Endothelial cell of umbilical vein (primary cell): ENCODE measurements around the gene PHF23. TPM values are rescaled to one million over a fixed set of nuclear protein-coding genes. Genes with fewer than 3 reads are reported as not detected.

Source experiments
- BruUV-seq: library from RNA; stranded (reverse); fragments of 400-500 nt; replicated peaks from 2 replicates; lab custom pipeline; 2021; lab: Mats Ljungman, UMichigan
- CTCF ChIA-PET: fragments of 300-600, 350-600 bp; sonication (Branson Sonifier 250); formaldehyde crosslinking; loops from one replicate; lab custom pipeline; 2021; ENCODE audit warnings: antibody characterized with exemption, inconsistent platforms; lab: Charles Lee
- POLR2A ChIA-PET: fragments of 300-600, 350-600 bp; sonication (Branson Sonifier 250); formaldehyde crosslinking; loops from one replicate; lab custom pipeline; 2021; ENCODE audit warnings: antibody characterized with exemption, inconsistent platforms; lab: Charles Lee
- DNase-seq: peaks from one replicate; pipeline ENCODE4 v3.0.0-alpha.2; 2011; ENCODE audit warnings: low read depth, low spot score
- FAIRE-seq: peaks from 2 replicates; lab custom pipeline; 2011; peaks lifted over from hg19 to GRCh38; lab: Jason Lieb, UNC
- H2AFZ ChIP-seq: 2 replicates; pipeline ENCODE4 v1.6.0; 2012; ENCODE audit warnings: low read depth, low read length, control low read depth, inconsistent platforms
- H3K27ac ChIP-seq: 2 replicates; pipeline ENCODE4 v1.5.1; 2011; ENCODE audit warnings: low read depth, mild to moderate bottlenecking, control low read depth, low read length, moderate library complexity; ENCODE audit not compliant: insufficient read depth
- H3K27me3 ChIP-seq, 2 experiments: 2 replicates each; pipeline versions ENCODE4 v1.6.0 to v1.6.1; 2011; ENCODE audit warnings: low read length in 2 of 2, mixed read lengths in 1 of 2; ENCODE audit not compliant: control insufficient read depth in 2 of 2, insufficient read depth in 2 of 2
- H3K36me3 ChIP-seq, 2 experiments: 2 replicates in 1 of 2; 3 replicates in 1 of 2; pipeline ENCODE4 v1.5.1; 2011; ENCODE audit warnings: low read length in 2 of 2, mild to moderate bottlenecking in 1 of 2, moderate library complexity in 1 of 2; ENCODE audit not compliant: control insufficient read depth in 2 of 2, insufficient read depth in 2 of 2; ENCODE audit errors: extremely low read depth in 1 of 2
- H3K4me1 ChIP-seq: 3 replicates; pipeline ENCODE4 v1.5.1; 2011; ENCODE audit warnings: mild to moderate bottlenecking, low read length; ENCODE audit not compliant: control insufficient read depth, insufficient read depth; ENCODE audit errors: extremely low read depth
- H3K4me2 ChIP-seq: 2 replicates; pipeline ENCODE4 v1.6.1; 2011; ENCODE audit warnings: low read length, control low read depth, mixed read lengths; ENCODE audit not compliant: insufficient read depth
- H3K4me3 ChIP-seq, 3 experiments: fragments of 200-600 bp in 1 of 3; sonication (generic), shearing (Covaris generic) in 1 of 3; replicated peaks in 1 of 3; 2 replicates each; pipeline ENCODE4 v1.5.1; 2011 to 2016; ENCODE audit warnings: control low read depth in 3 of 3, low read length in 3 of 3, mild to moderate bottlenecking in 2 of 3, inconsistent platforms in 1 of 3, low read depth in 1 of 3, moderate library complexity in 1 of 3; ENCODE audit not compliant: insufficient read depth in 1 of 3
- H3K79me2 ChIP-seq: 2 replicates; pipeline ENCODE4 v1.6.0; 2012; ENCODE audit warnings: low read length, inconsistent platforms; ENCODE audit not compliant: control insufficient read depth, insufficient read depth
- H3K9ac ChIP-seq: replicated peaks from 2 replicates; pipeline ENCODE3; 2011; ENCODE audit warnings: low read length, control low read depth; ENCODE audit not compliant: insufficient read depth; ENCODE audit errors: extremely low read depth
- H3K9me1 ChIP-seq: replicated peaks from 3 replicates; pipeline ENCODE4 v1.6.0; 2011; ENCODE audit warnings: mild to moderate bottlenecking, low read length; ENCODE audit not compliant: control insufficient read depth, insufficient read depth; ENCODE audit errors: extremely low read depth
- H3K9me3 ChIP-seq: replicated peaks from 2 replicates; pipeline ENCODE4 v1.5.1; 2012; ENCODE audit warnings: low read length, inconsistent platforms; ENCODE audit not compliant: control insufficient read depth, insufficient read depth
- H4K20me1 ChIP-seq: replicated peaks from 2 replicates; pipeline ENCODE3; 2011; ENCODE audit warnings: mild to moderate bottlenecking, low read length; ENCODE audit not compliant: control insufficient read depth, insufficient read depth; ENCODE audit errors: extremely low read depth
- EZH2 ChIP-seq: IDR thresholded peaks from 2 replicates; pipeline ENCODE4 v1.6.1; 2012; ENCODE audit warnings: borderline replicate concordance, low read depth, mild to moderate bottlenecking, moderate library complexity, low read length, inconsistent platforms; ENCODE audit not compliant: severe bottlenecking
- FOS ChIP-seq: IDR thresholded peaks from 2 replicates; pipeline ENCODE4 v1.6.1; 2011; ENCODE audit warnings: mild to moderate bottlenecking, low read length, moderate library complexity, borderline replicate concordance; ENCODE audit not compliant: insufficient read depth
- GATA2 ChIP-seq: IDR thresholded peaks from 2 replicates; pipeline ENCODE4 v1.7.0; 2011; ENCODE audit warnings: low read depth, mild to moderate bottlenecking, moderate library complexity, mixed read lengths, low read length; ENCODE audit not compliant: insufficient read length, insufficient read depth
- JUN ChIP-seq: IDR thresholded peaks from 2 replicates; pipeline ENCODE4 v1.6.1; 2011; ENCODE audit warnings: borderline replicate concordance, low read depth; ENCODE audit not compliant: insufficient read length, insufficient read depth
- MYC ChIP-seq: IDR thresholded peaks from one replicate; pipeline ENCODE4 v1.6.1; 2011; ENCODE audit warnings: mild to moderate bottlenecking, low read depth, low read length
- POLR2A ChIP-seq: IDR thresholded peaks from 2 replicates; pipeline ENCODE4 v1.6.1; 2012; ENCODE audit warnings: low read depth, mild to moderate bottlenecking, control low read depth, low read length
- POLR2AphosphoS5 ChIP-seq: IDR thresholded peaks from 2 replicates; pipeline ENCODE4 v1.6.1; 2012; ENCODE audit warnings: low read depth, mild to moderate bottlenecking, control low read depth, low read length, moderate library complexity; ENCODE audit not compliant: insufficient read depth
- dilution Hi-C: fragments of 300-500 bp; cut with MboI; formaldehyde crosslinking; loops from one replicate; pipeline ENCODE4 v1.15.0; 2019; ENCODE audit warnings: low sequenced_read_pairs; ENCODE audit not compliant: extremely low pct_ligation_motif_present
- intact Hi-C: fragments of 100-400 bp; cut with micrococcal nuclease; formaldehyde crosslinking; loops from one replicate; pipeline ENCODE4 v1.10.0; 2022
- polyA plus RNA-seq, 4 experiments: library from polyadenylated mRNA; depleted of rRNA in 3 of 4; stranded (reverse) in 3 of 4; unstranded in 1 of 4; fragments of >200 nt; gene quantifications; 2 replicates each; pipeline versions ENCODE4 v1.2.1 to v1.2.3, GENCODE V29; 2011 to 2012; ENCODE audit warnings: missing spikeins in 1 of 4
- total RNA-seq: library from RNA; stranded (reverse); gene quantifications from 2 replicates; pipeline ENCODE4 v1.2.3, GENCODE V29; 2021
- TF ChIP-seq, protein P1 (sequence below), 2 donors: IDR thresholded peaks; 1 replicate in 1 of 2; 2 replicates in 1 of 2; pipeline ENCODE4 v1.5.1; 2011; ENCODE audit warnings: low read length in 2 of 2, mild to moderate bottlenecking in 2 of 2, moderate library complexity in 2 of 2, control low read depth in 1 of 2, inconsistent platforms in 1 of 2, low read depth in 1 of 2; ENCODE audit not compliant: insufficient read depth in 1 of 2; ENCODE audit errors: extremely low read depth in 1 of 2
- TF ChIP-seq, protein P2 (sequence below): IDR thresholded peaks from 2 replicates; pipeline ENCODE4 v1.6.1; 2011; ENCODE audit not compliant: insufficient read depth, insufficient read length

PHF23 gene
- total and polyA plus RNA-seq, 2 donors (not counting 3 experiments of a cell fraction or from before 2014, with no cell fraction given): 35.6 to 54.7 TPM

DNA sequence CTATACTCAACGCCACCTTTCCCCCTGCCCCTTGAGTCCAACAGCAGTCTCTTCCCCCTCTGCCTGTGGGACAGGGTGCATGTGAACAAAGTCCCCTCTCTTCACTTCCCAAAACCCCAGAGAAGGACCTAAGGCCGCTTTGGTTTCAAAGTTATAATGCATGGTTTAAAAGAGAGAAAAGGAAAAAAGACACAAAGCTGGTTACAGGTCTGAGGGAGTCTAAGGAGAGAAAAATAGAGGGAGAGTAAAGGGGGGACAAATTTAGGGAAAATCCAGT, 4.1 kb upstream of the PHF23 start:
- intact Hi-C loops: loop anchor here (1.0 to 2.0 kb wide), 2 partner anchors 37 to 53 kb away; partner anchors contain the start of gene SLC2A4
- no peak for FAIRE-seq
- H4K20me1 ChIP-seq: no peaks in the 10 kb centered on the region
- no TSS peak for BruUV-seq
- peak overlapping the region; percentile 36 for H2AFZ ChIP-seq
- TF ChIP-seq MYC (no peak), POLR2AphosphoS5 (no peak)
- peak overlapping the region in 2 of 3 experiments; percentile 65 to 91 for H3K4me3 ChIP-seq
- H3K4me1 ChIP-seq: peaks cover 23% of the 10 kb centered on the region
- CTCF ChIA-PET: interaction anchor here (1.0 to 3.4 kb wide), 3 partner anchors 8 to 53 kb away, joined by 3 to 24 read pairs (median 16); partner anchors contain the start of genes ACADVL, CTDNEP1, DLG4 and ELP5
- H3K9me3 ChIP-seq: no peaks in the 10 kb centered on the region
- dilution Hi-C loops: no loop called here
- peaks cover 50% of the 10 kb centered on the region for H3K79me2 ChIP-seq
- peak overlapping the region; percentile 95 for H3K27ac ChIP-seq
- H3K27me3 ChIP-seq: no peaks in the 10 kb centered on the region
- H3K9ac ChIP-seq: peak overlapping the region; percentile 92
- peak overlapping the region; percentile 97 for H3K4me2 ChIP-seq
- H3K9me1 ChIP-seq: no peaks in the 10 kb centered on the region
- no peak for DNase-seq
- H3K36me3 ChIP-seq: peaks cover 6 to 21% of the 10 kb centered on the region in 2 experiments
- POLR2A ChIA-PET: no interaction called here

DNA sequence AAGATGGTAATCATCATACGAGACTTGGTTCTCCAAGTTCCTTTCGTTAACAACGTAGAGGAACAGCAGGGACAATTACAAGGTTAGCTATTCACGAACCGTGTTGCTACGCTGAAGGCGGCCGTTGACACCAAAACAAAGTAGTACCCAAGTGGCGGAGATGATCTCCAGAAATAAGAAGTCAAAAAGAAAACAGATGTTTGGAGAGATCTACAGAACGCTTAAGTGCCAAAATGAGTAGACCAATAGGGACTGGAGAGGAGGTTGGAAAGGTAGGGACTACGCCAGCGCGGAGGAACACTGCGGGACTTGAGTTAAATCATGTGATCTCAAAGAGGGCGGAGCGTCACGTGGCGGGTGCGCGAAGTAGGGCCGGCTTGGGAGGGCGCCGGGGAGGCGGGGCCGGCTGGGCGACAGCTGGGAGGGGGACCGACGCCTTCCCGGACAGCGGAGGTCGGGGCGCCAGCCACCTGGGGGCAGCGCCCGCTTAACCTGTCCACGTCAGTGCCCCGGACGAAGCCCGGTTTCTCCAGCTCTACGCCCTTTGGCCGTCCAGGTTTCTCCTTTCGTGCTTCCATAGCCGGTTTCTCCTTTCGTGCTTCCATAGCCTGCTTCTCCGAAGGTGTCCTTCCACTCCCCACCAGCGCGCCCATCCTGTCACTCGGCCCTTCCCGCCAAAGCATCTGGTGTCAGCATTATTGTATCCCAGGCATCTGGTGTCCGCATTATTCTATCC, 3.6 kb upstream of the PHF23 start:
- POLR2A ChIA-PET: no interaction called here
- CTCF ChIA-PET: interaction anchor here (1.0 to 3.4 kb wide), 4 partner anchors 9 to 197 kb away, joined by 3 to 24 read pairs (median 12); partner anchors contain the start of genes ACADVL, CTDNEP1, DLG4 and ELP5
- dilution Hi-C loops: no loop called here

More for the DNA sequence above, 3.6 kb upstream of the PHF23 start:
- peak overlapping the region; percentile 97 for H3K4me2 ChIP-seq
- peak overlapping the region; percentile 92 for H3K9ac ChIP-seq
- no peaks in the 10 kb centered on the region for H3K9me1 ChIP-seq
- FAIRE-seq: peak; percentile 76
- no TSS peak for BruUV-seq
- H3K27ac ChIP-seq: peak overlapping the region; percentile 95
- no peaks in the 10 kb centered on the region for H4K20me1 ChIP-seq
- no peaks in the 10 kb centered on the region for H3K9me3 ChIP-seq
- TF ChIP-seq EZH2: no peak
- TF ChIP-seq, protein P1, sequence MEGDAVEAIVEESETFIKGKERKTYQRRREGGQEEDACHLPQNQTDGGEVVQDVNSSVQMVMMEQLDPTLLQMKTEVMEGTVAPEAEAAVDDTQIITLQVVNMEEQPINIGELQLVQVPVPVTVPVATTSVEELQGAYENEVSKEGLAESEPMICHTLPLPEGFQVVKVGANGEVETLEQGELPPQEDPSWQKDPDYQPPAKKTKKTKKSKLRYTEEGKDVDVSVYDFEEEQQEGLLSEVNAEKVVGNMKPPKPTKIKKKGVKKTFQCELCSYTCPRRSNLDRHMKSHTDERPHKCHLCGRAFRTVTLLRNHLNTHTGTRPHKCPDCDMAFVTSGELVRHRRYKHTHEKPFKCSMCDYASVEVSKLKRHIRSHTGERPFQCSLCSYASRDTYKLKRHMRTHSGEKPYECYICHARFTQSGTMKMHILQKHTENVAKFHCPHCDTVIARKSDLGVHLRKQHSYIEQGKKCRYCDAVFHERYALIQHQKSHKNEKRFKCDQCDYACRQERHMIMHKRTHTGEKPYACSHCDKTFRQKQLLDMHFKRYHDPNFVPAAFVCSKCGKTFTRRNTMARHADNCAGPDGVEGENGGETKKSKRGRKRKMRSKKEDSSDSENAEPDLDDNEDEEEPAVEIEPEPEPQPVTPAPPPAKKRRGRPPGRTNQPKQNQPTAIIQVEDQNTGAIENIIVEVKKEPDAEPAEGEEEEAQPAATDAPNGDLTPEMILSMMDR (IDR thresholded peaks at IDR 0.05; ENCODE audit: extremely low read depth in 1 of 2, insufficient read depth in 1 of 2, low read depth in 1 of 2, low read length in 2 of 2): no peak
- TF ChIP-seq POLR2A: peak; percentile 89
- TF ChIP-seq JUN: no peak
- TF ChIP-seq, protein P2, sequence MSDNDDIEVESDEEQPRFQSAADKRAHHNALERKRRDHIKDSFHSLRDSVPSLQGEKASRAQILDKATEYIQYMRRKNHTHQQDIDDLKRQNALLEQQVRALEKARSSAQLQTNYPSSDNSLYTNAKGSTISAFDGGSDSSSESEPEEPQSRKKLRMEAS: peak; percentile 94
- TF ChIP-seq FOS: no peak
- peak; percentile 71 for TF ChIP-seq MYC
- peak; percentile 93 for TF ChIP-seq POLR2AphosphoS5
- TF ChIP-seq GATA2: no peak
- intact Hi-C loops: loop anchor here (1.0 to 2.0 kb wide), 2 partner anchors 38 to 53 kb away; partner anchors contain the start of gene SLC2A4
- H3K36me3 ChIP-seq: peaks cover 6 to 21% of the 10 kb centered on the region in 2 experiments
- peak overlapping the region; percentile 19 to 91 (median 65) for H3K4me3 ChIP-seq
- H2AFZ ChIP-seq: peak overlapping the region; percentile 96
- peaks cover 47% of the 10 kb centered on the region for H3K79me2 ChIP-seq
- H3K4me1 ChIP-seq: peaks cover 23% of the 10 kb centered on the region
- DNase-seq: peak; percentile 96
- H3K27me3 ChIP-seq: no peaks in the 10 kb centered on the region
